AG09309 (cell line): ENCODE data around the gene CPLANE1.
"Not testable (repeated sequence)": the region's sequence is repeated elsewhere in the genome, so short reads cannot be mapped to it uniquely, and the experiment has no call there.

ENCODE experiments used
- DNase-seq: peaks from one replicate; pipeline ENCODE4 v3.0.0-alpha.2; 2010; ENCODE audit warnings: low read depth
- H3K4me3 ChIP-seq: 2 replicates; pipeline ENCODE4 v1.5.1; 2011; ENCODE audit warnings: mild to moderate bottlenecking, low read depth, low read length, moderate library complexity; ENCODE audit not compliant: control insufficient read depth
- TF ChIP-seq, protein P1 (sequence below): IDR thresholded peaks from 2 replicates; pipeline ENCODE4 v1.5.1; 2011; ENCODE audit warnings: mild to moderate bottlenecking, low read depth, low read length, inconsistent platforms; ENCODE audit not compliant: insufficient read depth, control insufficient read depth; ENCODE audit errors: missing control alignments

CPLANE1 gene

DNA sequence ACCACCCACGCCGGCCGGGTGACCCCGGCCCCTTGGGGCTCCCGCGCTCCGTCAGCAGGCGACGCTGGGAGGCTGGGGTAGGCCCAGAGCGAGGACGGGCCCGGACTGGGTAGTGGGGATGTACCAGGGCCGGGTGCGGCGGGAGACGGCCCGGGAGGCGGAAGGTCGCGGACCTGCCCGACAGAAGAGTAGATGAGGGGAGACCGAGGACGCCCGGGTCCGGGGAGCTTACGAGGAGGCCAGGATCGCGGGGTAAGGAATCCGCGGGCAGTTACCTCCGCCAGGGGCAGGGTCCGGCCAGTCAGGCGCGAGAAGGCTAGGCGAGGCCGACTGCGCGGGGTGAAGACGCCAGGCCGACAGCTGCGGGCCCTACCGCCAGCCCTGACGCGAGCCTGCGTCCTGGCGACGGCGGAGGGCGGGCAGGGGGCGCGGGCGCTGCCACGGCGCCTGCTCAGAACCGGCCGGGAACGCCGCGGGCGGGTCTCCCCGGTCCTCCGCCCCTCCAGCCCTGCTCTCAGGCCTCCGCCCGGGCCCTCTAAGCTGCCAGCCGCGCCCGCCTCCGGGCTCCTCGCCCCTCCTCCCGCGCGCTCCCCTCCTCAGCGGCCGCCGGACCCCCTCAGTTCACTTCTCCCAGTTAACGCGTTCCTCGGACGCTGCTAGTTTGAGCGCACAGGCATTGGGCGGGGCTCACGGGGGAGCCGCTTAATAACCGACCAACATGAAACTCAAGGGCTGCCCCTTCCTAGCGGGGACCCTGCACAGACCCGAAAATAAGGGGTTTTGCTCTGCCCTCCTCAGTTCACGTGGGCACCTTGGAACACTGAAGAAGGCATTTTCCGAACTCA is at the start of gene CPLANE1:
TSS of gene CPLANE1 (minus strand) at position 407 of the 845 bp plus-strand sequence. CDS start 1,678 bp downstream, outside the sequence.
- TF ChIP-seq, protein P1, sequence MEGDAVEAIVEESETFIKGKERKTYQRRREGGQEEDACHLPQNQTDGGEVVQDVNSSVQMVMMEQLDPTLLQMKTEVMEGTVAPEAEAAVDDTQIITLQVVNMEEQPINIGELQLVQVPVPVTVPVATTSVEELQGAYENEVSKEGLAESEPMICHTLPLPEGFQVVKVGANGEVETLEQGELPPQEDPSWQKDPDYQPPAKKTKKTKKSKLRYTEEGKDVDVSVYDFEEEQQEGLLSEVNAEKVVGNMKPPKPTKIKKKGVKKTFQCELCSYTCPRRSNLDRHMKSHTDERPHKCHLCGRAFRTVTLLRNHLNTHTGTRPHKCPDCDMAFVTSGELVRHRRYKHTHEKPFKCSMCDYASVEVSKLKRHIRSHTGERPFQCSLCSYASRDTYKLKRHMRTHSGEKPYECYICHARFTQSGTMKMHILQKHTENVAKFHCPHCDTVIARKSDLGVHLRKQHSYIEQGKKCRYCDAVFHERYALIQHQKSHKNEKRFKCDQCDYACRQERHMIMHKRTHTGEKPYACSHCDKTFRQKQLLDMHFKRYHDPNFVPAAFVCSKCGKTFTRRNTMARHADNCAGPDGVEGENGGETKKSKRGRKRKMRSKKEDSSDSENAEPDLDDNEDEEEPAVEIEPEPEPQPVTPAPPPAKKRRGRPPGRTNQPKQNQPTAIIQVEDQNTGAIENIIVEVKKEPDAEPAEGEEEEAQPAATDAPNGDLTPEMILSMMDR = peak; percentile 13
- DNase-seq = no peak
- peak within 1 kb of the TSS; percentile 65 for H3K4me3 ChIP-seq

DNA sequence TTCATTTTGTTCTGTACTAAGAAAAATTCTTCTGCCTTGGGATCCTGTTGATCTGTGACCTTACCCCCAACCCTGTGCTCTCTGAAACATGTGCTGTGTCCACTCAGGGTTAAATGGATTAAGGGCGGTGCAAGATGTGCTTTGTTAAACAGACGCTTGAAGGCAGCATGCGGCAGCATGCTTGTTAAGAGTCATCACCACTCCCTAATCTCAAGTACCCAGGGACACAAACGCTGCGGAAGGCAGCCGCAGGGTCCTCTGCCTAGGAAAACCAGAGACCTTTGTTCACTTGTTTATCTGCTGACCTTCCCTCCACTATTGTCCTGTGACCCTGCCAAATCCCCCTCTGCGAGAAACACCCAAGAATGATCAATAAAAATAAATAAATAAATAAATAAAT is 47.1 kb upstream of the CPLANE1 start:
- DNase-seq = not testable (repeated sequence)

GRCh38 chr5:37283214-37283820 is 34.1 kb upstream of the CPLANE1 start:
- no peak overlapping the region for H3K4me3 ChIP-seq
- TF ChIP-seq, protein P1 = no peak
- DNase-seq = no peak

More for the DNA sequence above, 47.1 kb upstream of the CPLANE1 start:
- H3K4me3 ChIP-seq = not testable (repeated sequence)

DNA sequence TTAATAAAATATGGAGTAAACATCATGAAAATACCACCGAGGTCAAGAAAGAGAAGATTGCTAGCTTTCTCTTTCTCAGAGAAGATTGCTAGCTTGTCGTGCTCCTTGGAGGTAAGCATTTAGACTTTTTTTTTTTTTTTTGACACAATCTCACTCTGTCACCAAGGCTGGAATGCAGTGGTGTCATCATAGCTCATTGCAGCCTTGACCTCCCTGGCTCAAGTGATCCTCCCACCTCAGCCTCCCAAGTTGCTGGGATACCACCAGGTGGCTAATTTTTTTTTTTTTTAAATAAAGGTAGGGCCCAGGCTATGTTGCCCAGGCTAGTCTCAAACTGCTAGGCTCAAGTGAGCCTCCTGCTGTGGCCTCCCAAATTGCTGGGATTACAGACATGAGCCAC is 26.3 kb upstream of the CPLANE1 start:
- H3K4me3 ChIP-seq = no peak overlapping the region
- DNase-seq = no peak
- TF ChIP-seq, protein P1 = no peak

DNA sequence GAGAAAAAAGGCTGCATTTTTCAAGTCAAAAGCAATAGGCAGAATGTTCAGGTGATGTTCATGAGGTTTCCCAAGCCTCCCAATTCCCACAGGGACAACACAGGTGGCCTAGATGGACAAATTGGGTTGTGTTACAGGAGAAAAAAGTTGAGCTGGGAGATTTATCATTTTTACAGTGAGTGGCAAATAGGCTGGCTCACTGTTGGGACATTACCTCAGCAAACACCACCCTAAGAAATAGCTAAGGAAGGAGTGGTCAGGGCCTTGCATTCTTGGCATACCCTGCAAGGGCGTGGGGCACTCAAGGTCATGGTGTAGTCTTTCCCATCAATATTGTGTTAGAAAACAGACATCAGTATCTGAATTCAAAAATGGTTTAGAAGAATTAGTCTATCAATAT is 23.3 kb upstream of the CPLANE1 start:
- no peak overlapping the region for H3K4me3 ChIP-seq
- no peak for DNase-seq

DNA sequence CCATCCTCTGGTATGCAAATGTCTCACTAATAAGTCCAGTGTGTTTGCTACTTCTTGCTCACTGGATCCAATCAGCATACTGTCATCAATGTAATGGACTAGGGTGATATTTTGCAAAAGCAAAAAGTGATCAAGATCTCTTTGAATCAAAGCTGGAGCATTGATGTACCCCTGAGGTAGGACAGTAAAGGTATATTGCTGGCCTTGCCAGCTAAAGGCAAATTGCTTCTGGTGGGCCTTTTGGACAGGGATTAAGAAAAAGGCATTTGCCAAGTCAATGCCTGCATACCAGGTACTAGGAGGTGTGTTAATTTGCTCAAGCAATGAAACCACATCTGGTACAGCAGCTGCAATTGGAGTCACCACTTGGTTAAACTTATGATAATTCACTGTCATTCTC is 18.9 kb upstream of the CPLANE1 start:
- not testable (repeated sequence) for H3K4me3 ChIP-seq, DNase-seq

More for the DNA sequence above, 23.3 kb upstream of the CPLANE1 start:
- TF ChIP-seq, protein P1 = no peak

DNA sequence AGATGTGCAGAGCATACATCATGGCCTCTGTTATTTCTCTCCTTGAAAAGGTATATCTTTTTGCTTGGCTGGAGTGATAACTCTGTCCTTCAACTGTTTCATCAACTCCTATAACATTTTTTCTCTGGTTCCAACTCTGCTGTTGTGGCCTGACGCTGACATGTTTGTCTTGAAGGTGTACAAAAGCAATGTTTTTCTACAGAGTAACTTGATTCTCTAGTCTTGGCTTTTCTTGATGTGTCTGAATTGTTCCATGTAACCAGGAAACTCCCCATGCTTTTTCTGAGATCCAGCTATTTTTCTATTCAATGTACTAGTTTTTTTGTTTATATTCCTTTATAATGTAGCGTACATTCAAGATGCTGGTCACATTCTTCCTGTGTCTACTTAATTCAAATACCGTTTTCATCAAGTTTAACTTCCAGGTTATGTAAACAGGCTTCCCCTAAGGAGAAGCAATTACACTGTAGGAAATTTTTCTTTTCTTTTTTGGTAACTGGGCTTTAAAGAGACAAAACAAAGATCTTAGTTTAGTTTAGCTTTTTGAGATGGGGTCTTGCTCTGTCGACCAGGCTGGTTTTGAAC is 6.7 kb upstream of the CPLANE1 start:
- no peak for DNase-seq
- H3K4me3 ChIP-seq = no peak overlapping the region
- TF ChIP-seq, protein P1 = no peak
